HEK293 (cell line): ENCODE data around the gene HAAO.

ENCODE experiments used
- CTCF ChIA-PET: fragments of 350-600 bp; formaldehyde crosslinking; extraction: SDS; loops from one replicate; lab custom pipeline; 2021; ENCODE audit warnings: antibody characterized with exemption; lab: Yijun Ruan, JAX
- POLR2A ChIA-PET: fragments of 300-600 bp; formaldehyde crosslinking; extraction: SDS; loops from one replicate; lab custom pipeline; 2020; ENCODE audit warnings: antibody characterized with exemption, inconsistent platforms; lab: Yijun Ruan, JAX
- H3K27ac ChIP-seq: fragments of 200-500 bp; sonication (Bioruptor generic); 2 replicates; pipeline ENCODE4 v1.5.1; 2014; ENCODE audit warnings: low read depth, low read length, control low read depth, inconsistent platforms; ENCODE audit errors: extremely low read depth
- H3K36me3 ChIP-seq, 2 experiments: fragments of 200-500 bp in 1 of 2; sonication (Bioruptor generic) in 1 of 2; 1 replicate in 1 of 2; 2 replicates in 1 of 2; pipeline ENCODE4 v1.5.1; 2014 to 2017; ENCODE audit warnings: inconsistent platforms in 2 of 2, low read length in 2 of 2; ENCODE audit not compliant: control insufficient read depth in 2 of 2, insufficient read depth in 1 of 2
- H3K4me1 ChIP-seq: fragments of 200-500 bp; sonication (Bioruptor generic); 2 replicates; pipeline ENCODE4 v1.5.1; 2014; ENCODE audit warnings: mild to moderate bottlenecking, low read length, inconsistent platforms; ENCODE audit not compliant: control insufficient read depth, insufficient read depth
- H3K4me3 ChIP-seq: 2 replicates; pipeline ENCODE4 v1.5.1; 2011; ENCODE audit warnings: low read depth, mild to moderate bottlenecking, control low read depth, low read length, moderate library complexity
- H3K9me3 ChIP-seq: fragments of 200-500 bp; sonication (Bioruptor generic); 2 replicates; pipeline ENCODE4 v1.5.1; 2014; ENCODE audit warnings: low read depth, low read length, inconsistent platforms; ENCODE audit not compliant: control insufficient read depth, insufficient read depth
- EGR2 ChIP-seq: fragments of 450-650 bp; formaldehyde crosslinking; IDR thresholded peaks from 2 replicates; pipeline ENCODE4 v1.5.1; 2016; ENCODE audit warnings: low read depth, missing biosample characterization, missing genetic modification characterization
- GLI2 ChIP-seq: fragments of 450-650 bp; formaldehyde crosslinking; IDR thresholded peaks from 2 replicates; pipeline ENCODE4; 2017; ENCODE audit warnings: missing biosample characterization, missing genetic modification characterization, low read depth, borderline replicate concordance
- KLF8 ChIP-seq: fragments of 450-650 bp; formaldehyde crosslinking; IDR thresholded peaks from 2 replicates; pipeline ENCODE4 v1.5.1; 2016; ENCODE audit warnings: missing biosample characterization, missing genetic modification characterization
- OVOL3 ChIP-seq: fragments of 450-650 bp; formaldehyde crosslinking; IDR thresholded peaks from 2 replicates; pipeline ENCODE4 v1.5.1; 2016; ENCODE audit warnings: missing biosample characterization, missing genetic modification characterization
- PATZ1 ChIP-seq: fragments of 450-650 bp; formaldehyde crosslinking; IDR thresholded peaks from 2 replicates; pipeline ENCODE4 v1.5.1; 2016; ENCODE audit warnings: missing biosample characterization, missing genetic modification characterization
- SP3 ChIP-seq: fragments of 450-650 bp; formaldehyde crosslinking; IDR thresholded peaks from 2 replicates; pipeline ENCODE4 v1.5.1; 2016; ENCODE audit warnings: missing biosample characterization, missing genetic modification characterization
- ZBTB17 ChIP-seq: fragments of 450-650 bp; formaldehyde crosslinking; IDR thresholded peaks from 2 replicates; pipeline ENCODE4 v1.5.1; 2016; ENCODE audit warnings: missing biosample characterization, missing genetic modification characterization
- ZNF202 ChIP-seq: fragments of 450-650 bp; formaldehyde crosslinking; IDR thresholded peaks from 2 replicates; pipeline ENCODE4 v1.5.1; 2016; ENCODE audit warnings: missing biosample characterization, missing genetic modification characterization, borderline replicate concordance
- ZNF211 ChIP-seq: fragments of 450-650 bp; formaldehyde crosslinking; IDR thresholded peaks from 2 replicates; pipeline ENCODE4 v1.5.1; 2016; ENCODE audit warnings: low read depth, missing biosample characterization, missing genetic modification characterization
- ZNF223 ChIP-seq: fragments of 450-650 bp; formaldehyde crosslinking; IDR thresholded peaks from 2 replicates; pipeline ENCODE4 v1.5.1; 2016; ENCODE audit warnings: missing biosample characterization, missing genetic modification characterization
- ZNF426 ChIP-seq: fragments of 450-650 bp; formaldehyde crosslinking; IDR thresholded peaks from 2 replicates; pipeline ENCODE4 v1.5.1; 2017; ENCODE audit warnings: missing biosample characterization, missing genetic modification characterization, mild to moderate bottlenecking, inconsistent platforms, moderate library complexity
- ZNF488 ChIP-seq: fragments of 450-650 bp; formaldehyde crosslinking; IDR thresholded peaks from 2 replicates; pipeline ENCODE4 v1.5.1; 2016; ENCODE audit warnings: missing biosample characterization, missing genetic modification characterization
- ZNF560 ChIP-seq: fragments of 450-650 bp; formaldehyde crosslinking; IDR thresholded peaks from 2 replicates; pipeline ENCODE4 v1.5.1; 2017; ENCODE audit warnings: missing biosample characterization, missing genetic modification characterization, borderline replicate concordance
- ZNF645 ChIP-seq: fragments of 450-650 bp; formaldehyde crosslinking; IDR thresholded peaks from 2 replicates; pipeline ENCODE4; 2016; ENCODE audit warnings: missing biosample characterization, missing genetic modification characterization
- ZNF776 ChIP-seq: fragments of 450-650 bp; formaldehyde crosslinking; IDR thresholded peaks from 2 replicates; pipeline ENCODE4 v1.5.0; 2017; ENCODE audit warnings: missing biosample characterization, missing genetic modification characterization, borderline replicate concordance
- ZNF792 ChIP-seq: fragments of 450-650 bp; formaldehyde crosslinking; IDR thresholded peaks from 2 replicates; pipeline ENCODE4 v1.5.1; 2016; ENCODE audit warnings: missing biosample characterization, missing genetic modification characterization
- ZSCAN16 ChIP-seq: fragments of 450-650 bp; formaldehyde crosslinking; IDR thresholded peaks from 2 replicates; pipeline ENCODE4 v1.5.1; 2016; ENCODE audit warnings: missing biosample characterization, missing genetic modification characterization
- ZSCAN18 ChIP-seq: fragments of 450-650 bp; formaldehyde crosslinking; IDR thresholded peaks from 2 replicates; pipeline ENCODE4 v1.5.1; 2016; ENCODE audit warnings: missing biosample characterization, missing genetic modification characterization
- TF ChIP-seq, protein P1 (sequence below): fragments of 450-650 bp; formaldehyde crosslinking; IDR thresholded peaks from 2 replicates; pipeline ENCODE4 v1.5.1; 2017; ENCODE audit warnings: missing biosample characterization, missing genetic modification characterization

Gene HAAO

GRCh38 chr2:42742740-42743658, 49.4 kb downstream of the HAAO start:
- ChIA-PET POLR2A (no interaction called here), CTCF (interaction anchor here (0.5 to 0.6 kb wide), 2 partner anchors 14 to 648 kb away, joined by 3 read pairs; no protein-coding TSS in a partner anchor)
- no peak overlapping the region for H3K4me3 ChIP-seq
- TF ChIP-seq PATZ1 (tag by site-specific recombination), result no peak
- TF ChIP-seq SP3 (tag by site-specific recombination), result no peak
- no peak for TF ChIP-seq OVOL3 (tag by site-specific recombination)
- no peak for TF ChIP-seq EGR2 (tag by site-specific recombination)
- no peak for TF ChIP-seq ZBTB17 (tag by site-specific recombination)
- no peak for TF ChIP-seq ZNF223 (tag by site-specific recombination)
- no peak for TF ChIP-seq ZNF792 (tag by site-specific recombination)
- TF ChIP-seq, protein P1, sequence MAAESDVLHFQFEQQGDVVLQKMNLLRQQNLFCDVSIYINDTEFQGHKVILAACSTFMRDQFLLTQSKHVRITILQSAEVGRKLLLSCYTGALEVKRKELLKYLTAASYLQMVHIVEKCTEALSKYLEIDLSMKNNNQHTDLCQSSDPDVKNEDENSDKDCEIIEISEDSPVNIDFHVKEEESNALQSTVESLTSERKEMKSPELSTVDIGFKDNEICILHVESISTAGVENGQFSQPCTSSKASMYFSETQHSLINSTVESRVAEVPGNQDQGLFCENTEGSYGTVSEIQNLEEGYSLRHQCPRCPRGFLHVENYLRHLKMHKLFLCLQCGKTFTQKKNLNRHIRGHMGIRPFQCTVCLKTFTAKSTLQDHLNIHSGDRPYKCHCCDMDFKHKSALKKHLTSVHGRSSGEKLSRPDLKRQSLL, result no peak
- no peak for TF ChIP-seq ZNF488 (tag by site-specific recombination)
- TF ChIP-seq ZNF211, result no peak
- no peak for TF ChIP-seq ZNF776 (tag by site-specific recombination)
- TF ChIP-seq ZNF645 (tag by site-specific recombination), result no peak
- TF ChIP-seq GLI2 (tag by site-specific recombination), result no peak
- TF ChIP-seq ZSCAN18 (tag by site-specific recombination), result no peak
- TF ChIP-seq ZSCAN16 (tag by site-specific recombination), result no peak
- no peak for TF ChIP-seq ZNF426 (tag by site-specific recombination)
- no peak for TF ChIP-seq ZNF202 (tag by site-specific recombination)
- no peak for TF ChIP-seq KLF8 (tag by site-specific recombination)
- no peak for TF ChIP-seq ZNF560
- no peak overlapping the region for H3K27ac ChIP-seq
- H3K9me3 ChIP-seq, result no peaks in the 10 kb centered on the region
- peaks cover 0 to 10% of the 10 kb centered on the region in 2 experiments; a peak in 2 of 3 replicates for H3K36me3 ChIP-seq
- no peaks in the 10 kb centered on the region for H3K4me1 ChIP-seq
